SHP77 treated with DMSO at 0.1 percent for 48 hours (cell line): Measurements from ENCODE around the gene TCIRG1.

Experiments
- DNase-seq: peaks from one replicate; lab custom pipeline; 2025; lab: John Stamatoyannopoulos, UW

Gene TCIRG1

GRCh38 chr11:68006606-68007166, 32.1 kb upstream of the TCIRG1 start:
- DNase-seq, result no peak

GRCh38 chr11:68007498-68008380, 31.1 kb upstream of the TCIRG1 start:
- no peak for DNase-seq

- peak; percentile 36 for DNase-seq
These were observed 30.2 kb upstream of the TCIRG1 start for GRCh38 chr11:68008381-68009337.

DNA sequence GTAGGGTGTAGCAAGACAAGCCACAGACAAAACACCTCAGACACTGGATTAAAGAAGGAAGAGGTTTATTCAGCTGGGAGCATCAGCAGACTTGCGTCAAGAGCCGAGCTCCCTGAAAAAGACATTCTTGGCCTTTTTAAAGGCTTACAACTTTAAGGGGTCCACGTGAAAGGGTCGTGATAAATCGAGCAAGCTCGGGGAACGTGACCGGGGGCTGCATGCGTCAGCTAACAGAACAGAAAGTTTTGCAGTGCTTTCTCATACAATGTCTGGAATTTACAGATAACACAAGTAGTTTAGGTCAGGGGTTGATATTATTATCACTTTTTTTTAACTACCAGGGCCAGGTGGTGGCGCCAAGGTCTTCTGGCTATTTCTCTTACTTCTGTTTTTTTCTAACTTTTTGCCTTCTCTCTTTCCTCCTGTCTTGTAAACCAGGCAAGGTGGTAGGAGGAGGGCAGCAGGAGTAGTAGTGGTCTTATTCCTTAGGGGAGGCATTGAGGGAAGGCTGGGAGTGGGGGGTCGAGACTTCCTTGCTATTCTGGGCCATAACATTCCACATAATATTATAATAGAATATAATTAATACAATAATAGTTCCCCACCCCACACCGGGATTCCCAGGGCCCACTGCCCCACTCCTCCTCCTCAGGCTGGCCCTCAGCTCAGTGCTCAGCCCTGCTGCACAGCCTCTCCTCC, 29.3 kb upstream of the TCIRG1 start:
- DNase-seq, result no peak

- DNase-seq, result peak; percentile 43
These were observed 28.5 kb upstream of the TCIRG1 start, which contains the start of gene ALDH3B1 for GRCh38 chr11:68010090-68011041. Gene ALDH3B1, plus strand, starts transcription at chr11:68010327. Its CDS starts 4,971 bp downstream, at chr11:68015298.

DNA sequence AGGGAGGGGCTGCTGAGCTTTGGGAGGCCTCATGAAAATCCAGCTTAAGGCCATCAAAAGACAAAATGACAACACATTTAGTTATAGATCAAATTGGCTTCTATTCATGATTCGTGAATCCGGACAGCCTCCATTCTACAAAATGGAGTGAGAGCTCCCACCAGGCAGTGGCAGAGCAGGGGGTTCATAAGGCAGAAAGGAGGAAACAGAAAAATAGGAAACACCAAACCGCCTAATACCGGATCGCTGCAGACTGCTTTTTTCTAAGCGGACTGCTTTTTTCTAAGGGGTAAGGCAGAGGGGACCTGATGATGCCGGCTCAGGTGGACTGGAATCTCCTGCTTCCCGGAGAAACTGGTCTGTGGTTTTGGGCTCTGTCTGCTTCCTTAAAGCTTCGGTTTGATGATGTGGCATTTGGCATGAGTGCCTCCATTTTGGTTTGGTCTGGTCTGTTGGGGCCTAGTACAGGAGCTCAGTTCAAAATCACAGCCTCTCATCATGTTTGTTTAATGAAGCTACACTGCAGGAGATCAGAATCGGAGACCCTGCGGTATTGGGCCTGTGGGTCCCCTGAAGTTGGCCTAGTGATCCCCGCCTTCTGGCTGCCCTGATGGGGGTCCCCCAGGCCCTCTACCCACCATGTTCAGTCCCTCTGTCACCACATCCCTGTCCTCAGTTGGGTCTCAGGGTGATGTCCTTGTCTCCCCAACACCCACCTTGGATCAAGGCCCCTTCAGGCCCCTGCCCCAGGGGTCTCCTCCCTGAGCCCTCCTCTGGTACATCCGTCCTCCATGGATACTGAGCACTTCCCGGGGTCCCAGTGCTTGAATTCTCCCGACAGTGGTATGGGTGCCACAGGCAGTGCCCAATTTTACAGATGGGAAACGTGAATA, 27.5 kb upstream of the TCIRG1 start:
- DNase-seq, result no peak

DNA sequence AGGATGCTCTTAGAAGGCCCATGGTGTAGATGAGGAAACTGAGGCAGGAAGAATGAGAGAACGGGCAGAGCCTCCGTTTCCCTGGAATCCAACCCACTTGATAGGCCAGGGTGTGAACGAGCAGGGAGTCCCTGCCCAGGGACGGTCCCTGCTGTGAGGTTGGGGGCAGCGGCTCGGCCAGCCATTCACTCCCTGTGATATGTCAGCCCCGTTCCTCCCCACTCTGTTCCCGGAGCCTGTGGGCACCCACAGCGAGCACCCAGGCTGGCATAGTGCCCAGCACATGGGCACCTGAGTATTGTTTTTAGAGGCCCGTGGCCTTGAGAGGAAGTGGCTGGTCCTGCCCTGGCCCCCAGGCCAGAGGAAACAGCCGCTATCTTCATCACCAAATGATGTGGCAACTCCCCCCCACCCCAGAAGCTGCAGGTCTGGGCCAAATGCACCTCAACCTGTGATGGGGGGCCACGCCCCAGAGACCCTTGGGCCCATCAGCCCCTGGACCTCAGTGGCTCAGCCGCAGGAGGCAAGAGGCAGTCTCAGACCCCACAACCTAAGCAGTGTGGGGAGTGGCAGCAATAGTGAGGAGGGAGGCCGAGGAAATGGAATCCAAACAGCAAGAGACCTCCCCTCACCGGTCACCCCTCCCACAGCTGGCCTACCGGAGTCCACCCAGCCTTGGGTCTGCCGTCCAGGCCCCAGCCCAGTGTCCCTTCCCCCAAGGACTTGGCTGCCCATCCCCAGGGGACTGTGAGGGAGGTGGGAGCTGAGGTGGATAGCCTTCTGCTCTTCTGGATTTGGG, 26.6 kb upstream of the TCIRG1 start:
- no peak for DNase-seq

DNA sequence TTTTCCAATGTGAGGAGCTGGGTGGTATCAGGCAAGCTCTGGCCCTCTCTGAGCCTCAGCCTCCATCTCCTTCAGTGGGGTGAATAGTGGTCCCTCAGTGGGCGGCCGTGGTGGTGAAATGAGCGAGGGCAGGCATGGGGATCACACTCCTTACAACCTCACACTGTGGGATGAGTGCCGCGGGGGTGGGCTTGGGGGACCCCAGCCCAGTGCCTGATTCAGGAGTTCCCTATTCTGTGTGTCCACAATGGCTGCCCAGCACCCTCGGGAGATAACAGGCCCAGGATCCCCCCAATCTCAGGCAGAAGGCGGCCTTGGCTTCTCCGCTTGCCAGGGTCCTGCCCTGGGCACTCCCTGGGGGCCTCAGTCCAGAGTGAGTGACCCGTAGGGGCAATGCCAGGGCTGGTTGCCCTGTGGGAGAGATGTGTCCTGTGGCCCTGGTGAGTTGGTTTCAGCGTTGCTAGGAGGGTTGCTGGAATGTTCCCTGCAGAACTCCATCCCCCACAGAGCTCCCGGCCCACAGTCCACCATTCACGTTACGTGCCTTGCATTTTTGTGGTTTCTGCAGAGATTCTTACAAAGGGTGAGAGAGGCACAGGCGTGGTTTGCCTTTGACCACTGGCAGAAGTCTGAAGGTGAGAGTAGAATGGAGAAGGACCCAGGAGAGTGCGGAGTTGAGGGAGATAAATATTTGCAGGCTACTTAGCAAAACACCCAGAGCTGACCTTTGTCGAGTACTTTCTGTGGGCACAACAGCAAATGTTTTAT, 25.8 kb upstream of the TCIRG1 start:
- DNase-seq, result no peak

GRCh38 chr11:68013611-68014156, 25.1 kb upstream of the TCIRG1 start:
- DNase-seq, result no peak

DNA sequence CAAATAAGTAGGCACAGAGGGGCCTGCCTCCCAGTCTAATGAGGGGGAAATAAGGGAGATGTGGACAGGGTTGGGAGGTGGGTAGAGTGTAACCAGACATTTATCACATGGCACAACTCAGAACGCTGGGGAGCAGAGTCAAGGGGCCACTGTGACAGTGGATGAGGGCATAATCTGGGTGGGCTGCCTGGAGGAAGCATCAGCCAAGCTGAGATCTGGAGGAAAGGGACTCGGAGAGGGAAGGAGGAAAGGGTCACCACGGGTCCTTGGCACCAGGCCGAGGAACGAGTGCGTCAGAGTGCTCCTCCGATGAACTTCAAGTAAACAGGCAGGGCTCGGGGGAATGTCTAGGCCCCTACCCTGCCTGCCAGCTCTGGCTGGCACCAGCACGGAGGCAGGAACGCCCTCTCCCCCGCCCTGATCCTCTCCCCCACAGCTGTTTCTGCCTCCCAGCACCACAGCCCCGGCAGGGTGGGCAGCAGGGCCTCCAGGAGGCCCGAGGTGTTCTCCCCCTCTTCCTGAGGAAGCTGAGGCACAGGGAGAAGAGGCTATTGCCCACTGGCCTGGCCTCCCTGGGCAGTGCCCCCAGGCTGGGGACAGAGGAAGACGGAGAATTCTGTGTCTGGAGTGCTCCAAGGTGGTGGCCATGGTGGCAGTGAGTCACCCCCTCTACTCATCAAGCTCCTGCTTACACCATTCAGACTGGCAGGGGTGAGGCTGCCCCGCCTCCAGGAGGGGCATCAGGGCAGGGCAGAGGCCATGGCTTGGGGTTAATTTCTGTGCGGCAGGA, 24.5 kb upstream of the TCIRG1 start:
- DNase-seq, result no peak

- DNase-seq, result no peak
These were observed 23.8 kb upstream of the TCIRG1 start for GRCh38 chr11:68014947-68015447.

DNA sequence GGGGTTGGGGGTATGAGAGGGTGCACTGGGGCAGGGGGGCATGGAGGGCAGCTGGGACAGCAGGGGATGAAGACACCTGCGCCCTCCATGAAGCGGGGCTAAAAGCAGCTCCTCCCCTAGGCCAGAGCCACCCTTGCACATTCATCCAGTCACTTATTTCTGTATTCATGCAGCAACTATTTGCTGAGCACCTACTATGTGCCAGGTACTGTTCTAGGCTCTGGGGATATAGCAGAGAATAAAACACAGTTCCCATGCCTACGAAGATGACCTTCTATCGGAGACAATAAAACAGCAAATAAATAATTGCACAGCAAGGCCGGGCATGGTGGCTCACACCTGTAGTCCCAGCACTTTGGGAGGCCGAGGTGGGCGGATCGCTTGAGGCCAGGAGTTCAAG, 23.4 kb upstream of the TCIRG1 start:
- DNase-seq, result no peak

GRCh38 chr11:68016161-68016903, 22.5 kb upstream of the TCIRG1 start:
- no peak for DNase-seq

DNA sequence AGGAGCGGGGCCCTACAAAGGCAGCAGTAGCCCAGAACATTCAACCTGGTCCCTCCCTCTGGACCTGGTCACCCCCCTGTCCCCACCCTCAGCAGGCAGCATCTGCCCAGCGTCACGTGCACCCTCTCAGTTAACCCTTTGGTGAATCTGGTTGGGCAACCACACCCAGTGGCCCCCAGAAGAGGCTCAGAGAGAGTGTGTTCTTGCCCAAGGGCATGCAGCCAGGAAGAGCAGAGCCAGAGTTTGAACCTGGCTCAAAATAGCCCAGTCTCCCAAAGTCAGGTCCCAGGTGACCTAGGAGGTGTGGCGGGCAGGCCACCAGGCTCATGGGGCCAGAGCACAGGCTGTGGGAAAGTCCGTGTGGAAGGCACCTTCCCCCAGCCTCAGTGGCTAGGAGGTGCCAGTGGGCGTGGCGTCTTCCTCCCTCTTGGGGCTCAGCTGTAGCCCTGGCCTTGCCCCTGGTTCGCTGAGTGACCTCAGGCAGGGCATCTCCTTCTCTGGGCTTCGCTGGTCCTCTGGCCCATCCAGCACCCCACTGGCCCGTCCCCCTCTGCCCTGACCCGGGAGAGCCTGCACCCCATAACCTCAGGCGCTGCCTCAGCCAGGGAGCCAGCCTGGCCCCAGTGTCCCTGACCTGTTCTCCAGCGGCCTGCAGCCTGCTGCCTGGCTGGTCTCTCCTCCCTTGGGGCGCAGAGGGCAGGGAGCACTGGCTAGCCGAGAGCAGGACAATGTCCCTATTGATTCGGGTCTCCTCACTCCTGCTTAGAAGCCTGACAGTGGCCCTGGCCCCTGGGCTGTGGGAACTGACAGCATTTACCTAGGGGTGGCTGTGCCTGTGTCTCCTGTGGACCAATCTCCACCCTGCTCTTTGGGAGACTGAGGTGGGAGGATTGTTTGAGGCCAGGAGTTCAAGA, 21.7 kb upstream of the TCIRG1 start:
- no peak for DNase-seq
